CD14-positive monocyte (primary cell): ENCODE measurements around the gene KRT72. TPM values are rescaled to one million over a fixed set of nuclear protein-coding genes. Genes with fewer than 3 reads are reported as not detected.
A peak's percentile ranks its signal among the peaks of the same experiment; 100 is the strongest.

Source experiments
- DNase-seq, 3 donors: peaks; one replicate each; pipeline ENCODE4 v3.0.0-alpha.2; 2011 to 2022
- H2AFZ ChIP-seq: 2 replicates; pipeline ENCODE4 v1.6.0; 2012; ENCODE audit warnings: mild to moderate bottlenecking, low read depth, low read length, inconsistent platforms; ENCODE audit not compliant: insufficient read depth, poor library complexity, severe bottlenecking
- H3K27ac ChIP-seq, 2 donors: 1 replicate in 1 of 2; 2 replicates in 1 of 2; pipeline ENCODE4 v1.5.1; 2012 to 2013; ENCODE audit warnings: low read length in 2 of 2, control low read depth in 1 of 2, inconsistent platforms in 1 of 2, low read depth in 1 of 2, mild to moderate bottlenecking in 1 of 2
- H3K27me3 ChIP-seq, 2 donors: one replicate each; pipeline versions ENCODE4 v1.6.0 to v1.6.1; 2011 to 2013; ENCODE audit warnings: low read length in 2 of 2; ENCODE audit not compliant: control insufficient read depth in 2 of 2, insufficient read depth in 2 of 2
- H3K36me3 ChIP-seq, 2 donors: replicated peaks in 1 of 2; 1 replicate in 1 of 2; 2 replicates in 1 of 2; pipeline versions ENCODE4 v1.5.1 to v1.6.1; 2012 to 2013; ENCODE audit warnings: low read length in 2 of 2, control low read depth in 1 of 2, inconsistent platforms in 1 of 2, mild to moderate bottlenecking in 1 of 2; ENCODE audit not compliant: insufficient read depth in 2 of 2, control insufficient read depth in 1 of 2
- H3K4me1 ChIP-seq, 2 donors: 1 replicate in 1 of 2; 2 replicates in 1 of 2; pipeline versions ENCODE4 v1.5.1 to v1.6.1; 2012 to 2013; ENCODE audit warnings: low read length in 2 of 2, control low read depth in 1 of 2, inconsistent platforms in 1 of 2, mild to moderate bottlenecking in 1 of 2, moderate library complexity in 1 of 2; ENCODE audit not compliant: insufficient read depth in 2 of 2, control insufficient read depth in 1 of 2
- H3K4me2 ChIP-seq: replicated peaks from 2 replicates; pipeline ENCODE3; 2012; ENCODE audit warnings: low read length, moderate library complexity, mild to moderate bottlenecking; ENCODE audit not compliant: poor library complexity, severe bottlenecking; ENCODE audit errors: extremely low read depth
- H3K4me3 ChIP-seq, 3 experiments: fragments of 200-600 bp in 1 of 3; sonication (generic) in 1 of 3; replicated peaks in 1 of 3; 1 replicate in 2 of 3; 2 replicates in 1 of 3; pipeline ENCODE4 v1.5.1; 2011 to 2013; ENCODE audit warnings: low read length in 3 of 3, mild to moderate bottlenecking in 3 of 3, control low read depth in 2 of 3, low read depth in 2 of 3, inconsistent platforms in 1 of 3, moderate library complexity in 1 of 3
- H3K79me2 ChIP-seq: 2 replicates; pipeline ENCODE4 v1.6.0; 2012; ENCODE audit warnings: mild to moderate bottlenecking, control low read depth, inconsistent platforms, low read length, moderate library complexity; ENCODE audit not compliant: insufficient read depth
- H3K9ac ChIP-seq: 2 replicates; pipeline ENCODE4 v1.6.0; 2017; ENCODE audit warnings: low read length, mild to moderate bottlenecking; ENCODE audit not compliant: insufficient read depth, poor library complexity, severe bottlenecking
- H3K9me3 ChIP-seq, 2 donors: replicated peaks in 1 of 2; 1 replicate in 1 of 2; 2 replicates in 1 of 2; pipeline versions ENCODE4 v1.5.1 to v1.6.1; 2012 to 2013; ENCODE audit warnings: low read length in 2 of 2, control low read depth in 1 of 2; ENCODE audit not compliant: control insufficient read depth in 1 of 2, insufficient read depth in 1 of 2
- H4K20me1 ChIP-seq: 2 replicates; pipeline ENCODE4 v1.6.0; 2012; ENCODE audit warnings: mild to moderate bottlenecking, low read length, control low read depth, moderate library complexity; ENCODE audit not compliant: insufficient read depth
- H3K27ac Mint-ChIP-seq, 7 donors: one replicate each; pipeline ENCODE4 v1.8.0; 2020; ENCODE audit warnings: mild to moderate bottlenecking in 7 of 7, mixed read lengths in 7 of 7, moderate library complexity in 6 of 7, inconsistent platforms in 2 of 7
- H3K27me3 Mint-ChIP-seq, 3 donors: one replicate each; pipeline ENCODE4 v1.8.0; 2021 to 2022; ENCODE audit warnings: low read depth in 3 of 3, mild to moderate bottlenecking in 3 of 3, mixed read lengths in 3 of 3, moderate library complexity in 3 of 3, inconsistent platforms in 1 of 3
- H3K36me3 Mint-ChIP-seq, 2 donors: one replicate each; pipeline ENCODE4 v1.8.0; 2020; ENCODE audit warnings: mixed read lengths in 2 of 2, inconsistent platforms in 1 of 2, mild to moderate bottlenecking in 1 of 2
- H3K4me1 Mint-ChIP-seq: one replicate; pipeline ENCODE4 v1.8.0; 2020; ENCODE audit warnings: mild to moderate bottlenecking, mixed read lengths
- H3K4me3 Mint-ChIP-seq, 2 donors: one replicate each; pipeline ENCODE4 v1.8.0; 2020; ENCODE audit warnings: mild to moderate bottlenecking in 2 of 2, mixed read lengths in 2 of 2, moderate library complexity in 1 of 2
- H3K9me3 Mint-ChIP-seq, 7 donors: one replicate each; pipeline ENCODE4 v1.8.0; 2020 to 2022; ENCODE audit warnings: mixed read lengths in 7 of 7, mild to moderate bottlenecking in 6 of 7, moderate library complexity in 6 of 7, inconsistent platforms in 2 of 7
- WGBS: methylation state at CpG from one replicate; pipeline ENCODE4 v1.1.5; 2013; ENCODE audit warnings: missing lambda C conversion rate; ENCODE audit not compliant: insufficient coverage; 5-methylcytosine and 5-hydroxymethylcytosine counted together
- intact Hi-C, 2 donors: fragments of 100-400 bp; cut with micrococcal nuclease; formaldehyde crosslinking; loops; one replicate each; pipeline versions ENCODE4 v1.15.0 to v1.15.1; 2023
- polyA plus RNA-seq, 3 donors: library from polyadenylated mRNA; depleted of rRNA in 1 of 3; unstranded in 2 of 3; stranded (reverse) in 1 of 3; fragments of 300-500 nt in 2 of 3; fragments of >200 nt in 1 of 3; fragmentation: Illumina TruSeq in 2 of 3; gene quantifications; 1 replicate in 2 of 3; 2 replicates in 1 of 3; pipeline ENCODE4 v1.2.3, GENCODE V29; 2012 to 2021
- TF ChIP-seq, protein P1 (sequence below): fragments of 200-600 bp; IDR thresholded peaks from one replicate; pipeline ENCODE4 v1.8.0; 2022; ENCODE audit warnings: antibody characterized with exemption, mild to moderate bottlenecking

The KRT72 gene
- polyA plus RNA-seq, 3 donors, result not detected

- 100% methylated on average over 2 of the region's 2 CpGs for WGBS
- Mint-ChIP-seq H3K9me3 (peaks cover 0 to 3% (median 0%) of the 10 kb centered on the region in 7 donors), H3K4me3 (no peak overlapping the region), H3K27ac (no peak overlapping the region), H3K27me3 (peaks cover 2 to 4% (median 3%) of the 10 kb centered on the region in 3 donors), H3K36me3 (no peaks in the 10 kb centered on the region), H3K4me1 (peaks cover 6% of the 10 kb centered on the region)
- no peak for DNase-seq
- no peaks in the 10 kb centered on the region for H3K9me3 ChIP-seq
- H3K27me3 ChIP-seq, result no peaks in the 10 kb centered on the region
- no peaks in the 10 kb centered on the region for H4K20me1 ChIP-seq
- no peak overlapping the region for H3K9ac ChIP-seq
- no peak overlapping the region for H3K27ac ChIP-seq
- TF ChIP-seq, protein P1, sequence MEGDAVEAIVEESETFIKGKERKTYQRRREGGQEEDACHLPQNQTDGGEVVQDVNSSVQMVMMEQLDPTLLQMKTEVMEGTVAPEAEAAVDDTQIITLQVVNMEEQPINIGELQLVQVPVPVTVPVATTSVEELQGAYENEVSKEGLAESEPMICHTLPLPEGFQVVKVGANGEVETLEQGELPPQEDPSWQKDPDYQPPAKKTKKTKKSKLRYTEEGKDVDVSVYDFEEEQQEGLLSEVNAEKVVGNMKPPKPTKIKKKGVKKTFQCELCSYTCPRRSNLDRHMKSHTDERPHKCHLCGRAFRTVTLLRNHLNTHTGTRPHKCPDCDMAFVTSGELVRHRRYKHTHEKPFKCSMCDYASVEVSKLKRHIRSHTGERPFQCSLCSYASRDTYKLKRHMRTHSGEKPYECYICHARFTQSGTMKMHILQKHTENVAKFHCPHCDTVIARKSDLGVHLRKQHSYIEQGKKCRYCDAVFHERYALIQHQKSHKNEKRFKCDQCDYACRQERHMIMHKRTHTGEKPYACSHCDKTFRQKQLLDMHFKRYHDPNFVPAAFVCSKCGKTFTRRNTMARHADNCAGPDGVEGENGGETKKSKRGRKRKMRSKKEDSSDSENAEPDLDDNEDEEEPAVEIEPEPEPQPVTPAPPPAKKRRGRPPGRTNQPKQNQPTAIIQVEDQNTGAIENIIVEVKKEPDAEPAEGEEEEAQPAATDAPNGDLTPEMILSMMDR, result no peak
- H3K4me3 ChIP-seq, result no peak overlapping the region
- intact Hi-C loops, result no loop called here
- no peaks in the 10 kb centered on the region for H3K79me2 ChIP-seq
- H3K4me1 ChIP-seq, result peaks cover 10% of the 10 kb centered on the region in 2 donors
- no peaks in the 10 kb centered on the region for H3K36me3 ChIP-seq
- no peak overlapping the region for H3K4me2 ChIP-seq
- no peak overlapping the region for H2AFZ ChIP-seq
Observed at GRCh38 chr12:52618866-52619265, 17.6 kb upstream of the KRT72 start.

DNA sequence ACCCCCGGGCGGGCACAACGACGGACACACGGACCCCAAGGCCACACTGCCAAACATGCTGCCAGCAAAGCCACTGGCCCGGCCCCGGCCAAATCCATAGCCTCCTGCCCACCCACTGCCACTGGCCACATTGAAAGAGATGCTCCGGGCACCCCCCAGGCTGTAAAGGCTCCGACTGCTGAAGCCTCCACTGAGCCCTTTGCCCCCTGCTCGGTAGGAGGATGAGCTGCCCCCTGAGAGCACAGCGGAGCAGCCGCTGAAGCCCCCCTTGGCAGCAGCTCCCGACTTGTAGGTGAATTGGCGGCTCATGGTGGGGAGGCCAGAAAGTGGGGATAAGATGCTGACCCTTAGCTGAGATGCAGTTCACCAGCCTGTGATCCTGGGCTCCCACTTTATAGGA lies 17.0 kb upstream of the KRT72 start, which contains the start of gene KRT73:
Gene KRT73, minus strand, starts transcription at position 344 of the 400 bp plus-strand sequence. Its CDS starts 35 bp downstream, at position 309.
- Histone ChIP-seq H3K79me2 (no peaks in the 10 kb centered on the region), H3K36me3 (no peaks in the 10 kb centered on the region), H3K27me3 (no peaks in the 10 kb centered on the region), H3K4me2 (no peak within 1 kb of the TSS), H3K4me3 (no peak within 1 kb of the TSS), H3K9ac (peak within 1 kb of the TSS; percentile 19), H4K20me1 (no peaks in the 10 kb centered on the region), H3K4me1 (peaks cover 10% of the 10 kb centered on the region in 2 donors), H3K9me3 (no peaks in the 10 kb centered on the region), H3K27ac (no peak within 1 kb of the TSS), H2AFZ (no peak within 1 kb of the TSS)
- peaks cover 6% of the 10 kb centered on the region for H3K4me1 Mint-ChIP-seq
- 97% methylated on average over 12 of the region's 14 CpGs for WGBS
- H3K27ac Mint-ChIP-seq, result no peak within 1 kb of the TSS
- H3K36me3 Mint-ChIP-seq, result no peaks in the 10 kb centered on the region
- peaks cover 2 to 4% (median 3%) of the 10 kb centered on the region in 3 donors for H3K27me3 Mint-ChIP-seq
- peaks cover 0 to 3% (median 0%) of the 10 kb centered on the region in 7 donors for H3K9me3 Mint-ChIP-seq
- no peak within 1 kb of the TSS for H3K4me3 Mint-ChIP-seq
- intact Hi-C loops, result no loop called here
- DNase-seq, result no peak
- TF ChIP-seq, protein P1, result no peak
